GM23338 (cell line): ENCODE data around the gene DUS2. TPM values are rescaled to one million over a fixed set of nuclear protein-coding genes. Genes with fewer than 3 reads are reported as not detected.
"Not testable (repeated sequence)": the region's sequence is repeated elsewhere in the genome, so short reads cannot be mapped to it uniquely, and the experiment has no call there.

Source experiments
- ATAC-seq: fragments of 200-7000 bp; cut with Tn5 transposase; 3 replicates; pipeline ENCODE4 v1.9.1; 2020
- DNase-seq: peaks from one replicate; pipeline ENCODE4 v3.0.0-alpha.2; 2015; ENCODE audit warnings: low spot score
- H2AFZ ChIP-seq: fragments of 200-600 bp; sonication (generic); 2 replicates; pipeline ENCODE4 v1.8.0; 2016; ENCODE audit warnings: antibody characterized with exemption, mild to moderate bottlenecking, moderate library complexity
- H3F3A ChIP-seq: fragments of 200-600 bp; sonication (generic); replicated peaks from 2 replicates; pipeline ENCODE4 v1.8.0; 2017; ENCODE audit warnings: antibody characterized with exemption, mixed run types, low read depth
- H3K27ac ChIP-seq: fragments of 200-600 bp; sonication (generic); 2 replicates; pipeline ENCODE4 v1.6.1; 2016; ENCODE audit warnings: low read depth
- H3K27me3 ChIP-seq: fragments of 200-600 bp; sonication (generic); 2 replicates; pipeline ENCODE4 v1.8.0; 2016; ENCODE audit warnings: mild to moderate bottlenecking, mixed run types, moderate library complexity; ENCODE audit not compliant: insufficient read depth
- H3K36me3 ChIP-seq: fragments of 200-600 bp; sonication (generic); 2 replicates; pipeline ENCODE4 v1.8.0; 2016; ENCODE audit warnings: mild to moderate bottlenecking; ENCODE audit not compliant: insufficient read depth
- H3K4me1 ChIP-seq: fragments of 200-600 bp; sonication (generic); 2 replicates; pipeline ENCODE4 v1.8.0; 2016; ENCODE audit warnings: mild to moderate bottlenecking, moderate library complexity; ENCODE audit not compliant: insufficient read depth
- H3K4me2 ChIP-seq: fragments of 200-600 bp; sonication (generic); 2 replicates; pipeline ENCODE4 v1.7.1; 2017; ENCODE audit warnings: mixed run types
- H3K4me3 ChIP-seq: fragments of 200-600 bp; sonication (generic); 2 replicates; pipeline ENCODE4 v1.6.1; 2016; ENCODE audit warnings: mixed run types
- H3K79me2 ChIP-seq: fragments of 200-600 bp; sonication (generic); replicated peaks from 2 replicates; pipeline ENCODE4 v1.8.0; 2017; ENCODE audit warnings: mild to moderate bottlenecking; ENCODE audit not compliant: insufficient read depth
- H3K9me2 ChIP-seq: fragments of 200-600 bp; sonication (generic); 2 replicates; pipeline ENCODE4 v1.8.0; 2017; ENCODE audit not compliant: insufficient read depth
- H4K20me1 ChIP-seq: fragments of 200-600 bp; sonication (generic); replicated peaks from 2 replicates; pipeline ENCODE4 v1.8.0; 2017; ENCODE audit warnings: mild to moderate bottlenecking; ENCODE audit not compliant: insufficient read depth
- H3K27ac Mint-ChIP-seq: 2 replicates; pipeline ENCODE4 v1.8.0; 2020; ENCODE audit warnings: inconsistent platforms, mild to moderate bottlenecking, moderate library complexity, mixed read lengths
- H3K27me3 Mint-ChIP-seq: 3 replicates; pipeline ENCODE4 v1.8.0; 2022; ENCODE audit warnings: low read depth, mild to moderate bottlenecking, moderate library complexity, mixed read lengths, inconsistent platforms; ENCODE audit not compliant: insufficient read depth, poor library complexity
- H3K36me3 Mint-ChIP-seq: 3 replicates; pipeline ENCODE4 v1.8.0; 2021; ENCODE audit warnings: low read depth, mild to moderate bottlenecking, inconsistent platforms, moderate library complexity, mixed read lengths
- H3K4me1 Mint-ChIP-seq: 3 replicates; pipeline ENCODE4 v1.8.0; 2020; ENCODE audit warnings: mild to moderate bottlenecking, inconsistent platforms, mixed read lengths
- H3K4me3 Mint-ChIP-seq: 3 replicates; pipeline ENCODE4 v1.8.0; 2021; ENCODE audit warnings: moderate library complexity, mild to moderate bottlenecking, inconsistent platforms, mixed read lengths
- H3K9me3 Mint-ChIP-seq: 3 replicates; pipeline ENCODE4 v1.8.0; 2020; ENCODE audit warnings: moderate library complexity, mild to moderate bottlenecking, inconsistent platforms, mixed read lengths
- CTCF ChIP-seq, 2 experiments: fragments of 200-600 bp in 1 of 2; sonication (generic) in 1 of 2; conservative IDR thresholded peaks; 2 replicates each; pipeline versions ENCODE4 v1.5.1 to v1.6.1; 2016 to 2017; ENCODE audit warnings: antibody characterized with exemption in 2 of 2, low read depth in 2 of 2, mild to moderate bottlenecking in 2 of 2, moderate library complexity in 1 of 2
- ETS1 ChIP-seq: IDR thresholded peaks from 2 replicates; pipeline ENCODE4 v1.6.1; 2016; ENCODE audit warnings: antibody characterized with exemption
- EZH2 ChIP-seq: fragments of 200-600 bp; sonication (generic); IDR thresholded peaks from one replicate; pipeline ENCODE4 v1.8.0; 2017; ENCODE audit warnings: antibody characterized with exemption, mild to moderate bottlenecking, low read depth; ENCODE audit not compliant: unreplicated experiment
- EZH2phosphoT487 ChIP-seq: fragments of 200-600 bp; sonication (generic); IDR thresholded peaks from one replicate; pipeline ENCODE4 v1.8.1; 2018; ENCODE audit warnings: antibody characterized with exemption; ENCODE audit not compliant: unreplicated experiment
- NANOG ChIP-seq: IDR thresholded peaks from 2 replicates; pipeline ENCODE4 v1.6.1; 2016; ENCODE audit warnings: antibody characterized with exemption, borderline replicate concordance
- POLR2AphosphoS5 ChIP-seq: IDR thresholded peaks from 2 replicates; pipeline ENCODE4 v1.6.1; 2016; ENCODE audit warnings: antibody characterized with exemption, low read depth
- REST ChIP-seq: IDR thresholded peaks from one replicate; pipeline ENCODE4 v1.6.1; 2018; ENCODE audit warnings: antibody characterized with exemption; ENCODE audit not compliant: unreplicated experiment
- STAT1 ChIP-seq: IDR thresholded peaks from one replicate; pipeline ENCODE4 v1.6.1; 2016; ENCODE audit warnings: antibody characterized with exemption; ENCODE audit not compliant: unreplicated experiment
- ZNF114 ChIP-seq: fragments of 250-450 bp; sonication (Bioruptor Pico); IDR thresholded peaks from 2 replicates; pipeline ENCODE4 v1.5.0; 2020; ENCODE audit warnings: mild to moderate bottlenecking, moderate library complexity
- ZNF331 ChIP-seq: fragments of 250-450 bp; sonication (Bioruptor Pico); IDR thresholded peaks from 2 replicates; pipeline ENCODE4 v1.5.0; 2020; ENCODE audit warnings: low read depth, mild to moderate bottlenecking, moderate library complexity
- polyA plus RNA-seq: library from polyadenylated mRNA; unstranded; fragments of >200 nt; fragmentation: Nextera tagmentation; extraction: Ambion mirVana; gene quantifications from 2 replicates; pipeline ENCODE4 v1.2.1, GENCODE V29; 2016
- total RNA-seq: library from RNA; depleted of rRNA; stranded (reverse); fragments of >200 nt; shearing (Covaris generic); gene quantifications from 2 replicates; pipeline ENCODE4 v1.2.3, GENCODE V29; 2014

The DUS2 gene
- total and polyA plus RNA-seq, 2 experiments from 2014 or later: 13.3 to 26.4 TPM

GRCh38 chr16:68110611-68111010 lies 87.5 kb downstream of the DUS2 start:
- H3K27me3 ChIP-seq, H3K27ac Mint-ChIP-seq, H3K36me3 ChIP-seq, H2AFZ ChIP-seq, H3K4me1 ChIP-seq, DNase-seq, H3K27ac ChIP-seq, H3K9me2 ChIP-seq, H3K4me2 ChIP-seq, H3K27me3 Mint-ChIP-seq, H3K4me3 ChIP-seq, H3F3A ChIP-seq, H3K4me1 Mint-ChIP-seq, H3K4me3 Mint-ChIP-seq, ATAC-seq: not testable (repeated sequence)
- peaks cover 33% of the 10 kb centered on the region for H3K36me3 Mint-ChIP-seq
- peaks cover 37% of the 10 kb centered on the region for H3K9me3 Mint-ChIP-seq
- Histone ChIP-seq H4K20me1 (peaks cover 58% of the 10 kb centered on the region), H3K79me2 (peaks cover 100% of the 10 kb centered on the region)

DNA sequence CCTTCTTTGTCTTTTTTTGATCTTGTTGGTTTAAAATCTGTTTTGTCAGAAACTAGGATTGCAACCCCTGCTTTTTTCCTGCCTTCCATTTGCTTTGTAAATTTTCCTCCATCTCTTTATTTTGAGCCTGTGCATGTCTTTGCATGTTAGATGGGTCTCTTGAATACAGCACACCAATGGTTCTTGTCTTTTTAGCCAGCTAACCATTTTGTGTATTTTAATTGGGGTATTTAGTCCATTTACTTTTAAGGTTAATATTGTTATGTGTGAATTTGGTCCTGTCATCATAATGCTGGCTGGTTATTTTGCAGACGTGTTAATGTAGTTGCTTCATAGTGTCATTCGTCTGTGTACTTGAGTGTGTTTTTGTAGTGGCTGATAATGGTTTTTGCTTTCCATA lies 88.3 kb downstream of the DUS2 start:
- Mint-ChIP-seq H3K9me3 (peaks cover 37% of the 10 kb centered on the region), H3K4me3 (no peak overlapping the region), H3K36me3 (peaks cover 33% of the 10 kb centered on the region), H3K4me1 (peaks cover 5% of the 10 kb centered on the region; the same call in 2 of the 3 replicates), H3K27me3 (peaks cover 3% of the 10 kb centered on the region), H3K27ac (no peak overlapping the region)
- Histone ChIP-seq H3K36me3 (no peaks in the 10 kb centered on the region), H3K4me2 (no peak overlapping the region), H2AFZ (no peak overlapping the region), H3K4me1 (no peaks in the 10 kb centered on the region), H3K4me3 (no peak overlapping the region), H3K9me2 (no peaks in the 10 kb centered on the region), H3F3A (no peaks in the 10 kb centered on the region), H4K20me1 (peaks cover 51% of the 10 kb centered on the region), H3K79me2 (peaks cover 100% of the 10 kb centered on the region), H3K27me3 (no peaks in the 10 kb centered on the region), H3K27ac (no peak overlapping the region)
- DNase-seq (no peak), ATAC-seq (no peak)
- no peak for TF ChIP-seq POLR2AphosphoS5
- TF ChIP-seq ETS1: no peak
- no peak for TF ChIP-seq EZH2phosphoT487
- TF ChIP-seq REST: no peak
- no peak for TF ChIP-seq ZNF114 (CRISPR knock-in tag)
- no peak for TF ChIP-seq CTCF (conservative IDR thresholded peaks at IDR 0.05; ENCODE audit: low read depth in 2 of 2)
- no peak for TF ChIP-seq NANOG
- no peak for TF ChIP-seq EZH2
- no peak for TF ChIP-seq STAT1
- no peak for TF ChIP-seq ZNF331 (CRISPR knock-in tag)
